Mammary epithelial cell (primary cell): ENCODE data around the gene CTNNA1.

Experiments used
- EZH2 ChIP-seq: IDR thresholded peaks from 2 replicates; pipeline ENCODE4 v1.6.1; 2012; ENCODE audit warnings: low read length, inconsistent platforms, borderline replicate concordance
- TF ChIP-seq, protein P1 (sequence below), 2 donors: IDR thresholded peaks in 1 of 2; conservative IDR thresholded peaks in 1 of 2; 2 replicates each; pipeline ENCODE4 v1.5.1; 2011 to 2012; ENCODE audit warnings: inconsistent platforms in 2 of 2, low read length in 2 of 2, mild to moderate bottlenecking in 2 of 2, control low read depth in 1 of 2, low read depth in 1 of 2; ENCODE audit not compliant: insufficient read depth in 1 of 2; ENCODE audit errors: extremely low read depth in 1 of 2

DNA sequence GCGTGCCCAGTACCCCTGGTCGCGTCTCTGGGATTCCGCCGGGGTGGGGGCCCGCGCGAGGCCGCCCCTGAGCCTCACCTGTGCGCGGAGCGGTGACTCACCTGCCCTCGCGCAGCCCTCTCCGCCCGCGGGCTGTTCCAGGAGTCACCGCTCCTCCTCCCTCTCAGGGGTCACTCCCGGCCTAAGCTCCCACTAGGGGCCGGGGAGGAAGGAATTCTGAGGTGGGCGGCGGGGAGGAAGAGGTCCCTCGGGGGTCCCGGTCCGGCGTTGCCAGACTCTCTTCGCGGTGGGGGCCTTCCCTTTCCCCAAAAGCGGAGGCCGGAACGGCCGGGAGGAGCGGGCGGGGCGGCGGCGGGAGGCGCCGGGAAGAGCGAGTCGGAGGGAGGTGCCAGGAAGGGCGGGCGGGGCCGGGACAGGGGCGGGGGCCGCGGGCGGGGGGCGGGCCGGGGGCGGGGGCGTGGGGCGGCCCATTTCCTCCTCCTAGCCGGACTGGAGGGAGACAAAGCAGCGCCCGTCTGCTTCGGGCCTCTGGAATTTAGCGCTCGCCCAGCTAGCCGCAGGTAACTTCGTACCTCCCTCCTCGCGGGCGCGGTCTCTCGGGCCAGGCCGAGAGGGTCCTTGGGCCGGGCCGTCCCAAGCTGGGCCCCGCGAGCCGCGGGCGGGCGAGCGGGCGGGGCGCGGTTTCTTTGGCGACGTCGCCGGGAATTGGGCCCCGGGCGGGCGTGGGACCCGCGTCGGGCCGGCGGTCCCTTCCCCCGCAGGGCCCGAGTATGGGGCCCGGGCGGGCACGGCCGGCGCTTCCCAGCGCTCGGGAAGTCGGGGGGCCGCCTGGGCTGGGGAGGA, at the start of gene CTNNA1:
- TF ChIP-seq, protein P1, sequence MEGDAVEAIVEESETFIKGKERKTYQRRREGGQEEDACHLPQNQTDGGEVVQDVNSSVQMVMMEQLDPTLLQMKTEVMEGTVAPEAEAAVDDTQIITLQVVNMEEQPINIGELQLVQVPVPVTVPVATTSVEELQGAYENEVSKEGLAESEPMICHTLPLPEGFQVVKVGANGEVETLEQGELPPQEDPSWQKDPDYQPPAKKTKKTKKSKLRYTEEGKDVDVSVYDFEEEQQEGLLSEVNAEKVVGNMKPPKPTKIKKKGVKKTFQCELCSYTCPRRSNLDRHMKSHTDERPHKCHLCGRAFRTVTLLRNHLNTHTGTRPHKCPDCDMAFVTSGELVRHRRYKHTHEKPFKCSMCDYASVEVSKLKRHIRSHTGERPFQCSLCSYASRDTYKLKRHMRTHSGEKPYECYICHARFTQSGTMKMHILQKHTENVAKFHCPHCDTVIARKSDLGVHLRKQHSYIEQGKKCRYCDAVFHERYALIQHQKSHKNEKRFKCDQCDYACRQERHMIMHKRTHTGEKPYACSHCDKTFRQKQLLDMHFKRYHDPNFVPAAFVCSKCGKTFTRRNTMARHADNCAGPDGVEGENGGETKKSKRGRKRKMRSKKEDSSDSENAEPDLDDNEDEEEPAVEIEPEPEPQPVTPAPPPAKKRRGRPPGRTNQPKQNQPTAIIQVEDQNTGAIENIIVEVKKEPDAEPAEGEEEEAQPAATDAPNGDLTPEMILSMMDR (conservative IDR thresholded peaks at IDR 0.05 in 1 of 2, IDR thresholded peaks at IDR 0.05 in 1 of 2; ENCODE audit: extremely low read depth in 1 of 2, insufficient read depth in 1 of 2, low read depth in 1 of 2, low read length in 2 of 2): no peak
- no peak for TF ChIP-seq EZH2
